ENCODE data around the gene NXNL1.

DNA sequence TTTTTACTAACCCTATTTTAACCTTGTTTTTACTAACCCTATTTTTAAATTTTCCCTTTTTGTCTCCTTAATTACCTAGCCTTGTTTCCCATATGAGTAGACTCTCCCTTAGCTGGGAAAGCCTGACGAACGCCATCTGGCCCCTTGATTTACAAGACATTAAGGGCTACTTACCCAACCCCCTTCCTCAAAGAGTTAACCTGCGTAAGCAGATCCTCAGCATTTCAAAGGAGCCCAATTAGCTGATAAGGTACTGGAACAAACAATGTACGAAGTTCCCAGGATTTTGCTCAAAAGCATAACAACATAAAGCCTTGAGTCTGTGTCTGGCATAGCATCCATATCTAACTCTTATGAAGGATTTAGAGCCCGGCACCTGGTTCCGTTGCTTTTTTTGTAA is 45.6 kb downstream of the NXNL1 start:
- TF ChIP-seq, protein P1, sequence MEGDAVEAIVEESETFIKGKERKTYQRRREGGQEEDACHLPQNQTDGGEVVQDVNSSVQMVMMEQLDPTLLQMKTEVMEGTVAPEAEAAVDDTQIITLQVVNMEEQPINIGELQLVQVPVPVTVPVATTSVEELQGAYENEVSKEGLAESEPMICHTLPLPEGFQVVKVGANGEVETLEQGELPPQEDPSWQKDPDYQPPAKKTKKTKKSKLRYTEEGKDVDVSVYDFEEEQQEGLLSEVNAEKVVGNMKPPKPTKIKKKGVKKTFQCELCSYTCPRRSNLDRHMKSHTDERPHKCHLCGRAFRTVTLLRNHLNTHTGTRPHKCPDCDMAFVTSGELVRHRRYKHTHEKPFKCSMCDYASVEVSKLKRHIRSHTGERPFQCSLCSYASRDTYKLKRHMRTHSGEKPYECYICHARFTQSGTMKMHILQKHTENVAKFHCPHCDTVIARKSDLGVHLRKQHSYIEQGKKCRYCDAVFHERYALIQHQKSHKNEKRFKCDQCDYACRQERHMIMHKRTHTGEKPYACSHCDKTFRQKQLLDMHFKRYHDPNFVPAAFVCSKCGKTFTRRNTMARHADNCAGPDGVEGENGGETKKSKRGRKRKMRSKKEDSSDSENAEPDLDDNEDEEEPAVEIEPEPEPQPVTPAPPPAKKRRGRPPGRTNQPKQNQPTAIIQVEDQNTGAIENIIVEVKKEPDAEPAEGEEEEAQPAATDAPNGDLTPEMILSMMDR (IDR thresholded peaks at IDR 0.05; ENCODE audit: low read length), result no peak
- no peak for TF ChIP-seq EZH2 (optimal IDR thresholded peaks at IDR 0.05; ENCODE audit: low read depth, low read length)
- TF ChIP-seq EZH2phosphoT487 (IDR thresholded peaks at IDR 0.05; ENCODE audit: low read length), result no peak

Measured in MM.1S (cell line).